Aorta (tissue), 5 donors: ENCODE measurements around the gene CCSER1. TPM values are rescaled to one million over a fixed set of nuclear protein-coding genes. Genes with fewer than 3 reads are reported as not detected.

Source experiments
- ATAC-seq: fragments of 200-7000 bp; cut with Tn5 transposase; one replicate; pipeline ENCODE4 v1.9.1; 2022; ENCODE audit warnings: moderate library complexity; ENCODE audit not compliant: low FRiP score
- DNase-seq, 2 donors: peaks; one replicate each; pipeline ENCODE4 v3.0.0-alpha.2; 2020
- H3K27ac ChIP-seq, 2 donors: one replicate each; pipeline ENCODE4 v1.5.1; 2013; ENCODE audit warnings: low read length in 2 of 2, mild to moderate bottlenecking in 2 of 2, moderate library complexity in 2 of 2, control low read depth in 1 of 2, inconsistent platforms in 1 of 2, low read depth in 1 of 2
- H3K27me3 ChIP-seq, 2 donors: one replicate each; pipeline ENCODE4 v1.6.1; 2013; ENCODE audit warnings: control low read depth in 1 of 2, low read length in 1 of 2, mild to moderate bottlenecking in 1 of 2, moderate library complexity in 1 of 2; ENCODE audit not compliant: insufficient read depth in 2 of 2, control insufficient read depth in 1 of 2
- H3K36me3 ChIP-seq, 2 donors: one replicate each; pipeline ENCODE4 v1.6.1; 2013; ENCODE audit warnings: control low read depth in 1 of 2, low read length in 1 of 2, mild to moderate bottlenecking in 1 of 2; ENCODE audit not compliant: insufficient read depth in 2 of 2, control insufficient read depth in 1 of 2
- H3K4me1 ChIP-seq, 2 donors: one replicate each; pipeline ENCODE4 v1.6.1; 2013; ENCODE audit warnings: low read length in 2 of 2, control low read depth in 1 of 2, mild to moderate bottlenecking in 1 of 2, moderate library complexity in 1 of 2; ENCODE audit not compliant: insufficient read depth in 2 of 2, control insufficient read depth in 1 of 2
- H3K4me3 ChIP-seq, 2 donors: one replicate each; pipeline ENCODE4 v1.5.1; 2013; ENCODE audit warnings: low read length in 2 of 2, control low read depth in 1 of 2, mild to moderate bottlenecking in 1 of 2
- H3K9me3 ChIP-seq: one replicate; pipeline ENCODE4 v1.6.1; 2013; ENCODE audit warnings: mild to moderate bottlenecking, low read length; ENCODE audit not compliant: control insufficient read depth
- WGBS, 2 donors: extraction: QIAGEN DNeasy Blood & Tissue Kit; methylation state at CpG; one replicate each; pipeline ENCODE4 v1.1.7; 2013; 5-methylcytosine and 5-hydroxymethylcytosine counted together
- intact Hi-C, 2 donors: fragments of 100-400 bp; cut with DNase I; formaldehyde crosslinking; loops; one replicate each; pipeline versions ENCODE4 v1.14.2 to v1.15.0; 2022
- polyA plus RNA-seq, 2 donors: library from polyadenylated mRNA; stranded (reverse); fragments of 200-250 nt; gene quantifications; one replicate each; pipeline ENCODE4 v1.2.3, GENCODE V29; 2013
- total RNA-seq, 2 donors: library from RNA; stranded (reverse); fragmentation: NEBNext Ultra II Directional; extraction: Animal tissue kit (Norgen Biotek cat#: 25700); gene quantifications; one replicate each; pipeline ENCODE4 v1.2.1, GENCODE V29; 2021
- donor health status: healthy with polysubstance abuse.
- donor health status: Bipolar disorder and iron deficiency.
- donor health status: DM: no; HTN: no; CAD: no.
- donor health status: DM: no; HTN: no; CAD: no.
- donor health status: DM: yes; HTN: yes; CAD: no.

The CCSER1 gene
- total and polyA plus RNA-seq, 4 donors: 2.0 to 9.5 (median 9.3) TPM; not detected in 1

- Histone ChIP-seq H3K27me3 (no peaks in the 10 kb centered on the region), H3K4me1 (no peaks in the 10 kb centered on the region), H3K27ac (no peak overlapping the region), H3K4me3 (no peak overlapping the region), H3K9me3 (no peaks in the 10 kb centered on the region), H3K36me3 (no peaks in the 10 kb centered on the region)
- ATAC-seq (no peak), DNase-seq (no peak)
- 7 to 13% methylated on average over 1 of the region's 1 CpG for WGBS, 2 donors
- intact Hi-C loops: no loop called here
These were observed 603.6 kb downstream of the CCSER1 start for GRCh38 chr4:90730752-90731151.

- 76 to 86% methylated on average over 1 of the region's 1 CpG for whole genome bisulfite sequencing, 2 donors
- ATAC-seq: no peak
- intact Hi-C loops: no loop called here
These were observed 606.0 kb downstream of the CCSER1 start for GRCh38 chr4:90733211-90733610.

GRCh38 chr4:90745176-90745575 is 618.0 kb downstream of the CCSER1 start:
- Histone ChIP-seq H3K9me3 (no peaks in the 10 kb centered on the region), H3K27me3 (no peaks in the 10 kb centered on the region), H3K27ac (no peak overlapping the region), H3K4me1 (no peaks in the 10 kb centered on the region), H3K36me3 (no peaks in the 10 kb centered on the region), H3K4me3 (no peak overlapping the region)
- DNase-seq (no peak), ATAC-seq (no peak)
- intact Hi-C loops: no loop called here
- WGBS, 2 donors: 94 to 96% methylated on average over 4 of the region's 4 CpGs

More at GRCh38 chr4:90733211-90733610, 606.0 kb downstream of the CCSER1 start:
- DNase-seq: no peak
- H3K27ac ChIP-seq: no peak overlapping the region
- H3K4me1 ChIP-seq: no peaks in the 10 kb centered on the region
- no peaks in the 10 kb centered on the region for H3K9me3 ChIP-seq
- H3K36me3 ChIP-seq: no peaks in the 10 kb centered on the region
- no peak overlapping the region for H3K4me3 ChIP-seq
- H3K27me3 ChIP-seq: no peaks in the 10 kb centered on the region

GRCh38 chr4:90753068-90753467 is 625.9 kb downstream of the CCSER1 start:
- ATAC-seq (no peak), DNase-seq (no peak)
- H3K36me3 ChIP-seq: no peaks in the 10 kb centered on the region
- H3K4me3 ChIP-seq: no peak overlapping the region
- intact Hi-C loops: no loop called here
- H3K27ac ChIP-seq: no peak overlapping the region
- no peaks in the 10 kb centered on the region for H3K4me1 ChIP-seq
- no peaks in the 10 kb centered on the region for H3K9me3 ChIP-seq
- H3K27me3 ChIP-seq: no peaks in the 10 kb centered on the region

GRCh38 chr4:90757534-90758060 is 630.4 kb downstream of the CCSER1 start:
- no peaks in the 10 kb centered on the region for H3K27me3 ChIP-seq
- intact Hi-C loops: no loop called here

GRCh38 chr4:90760059-90760458 is 632.9 kb downstream of the CCSER1 start:
- intact Hi-C loops: no loop called here
- no peaks in the 10 kb centered on the region for H3K27me3 ChIP-seq
- 85 to 90% methylated on average over 1 of the region's 1 CpG for WGBS, 2 donors
- no peaks in the 10 kb centered on the region for H3K4me1 ChIP-seq
- H3K4me3 ChIP-seq: no peak overlapping the region
- no peak overlapping the region for H3K27ac ChIP-seq
- no peaks in the 10 kb centered on the region for H3K9me3 ChIP-seq
- H3K36me3 ChIP-seq: no peaks in the 10 kb centered on the region
- no peak for DNase-seq
- no peak for ATAC-seq

More at GRCh38 chr4:90757534-90758060, 630.4 kb downstream of the CCSER1 start:
- Histone ChIP-seq H3K4me1 (no peaks in the 10 kb centered on the region), H3K4me3 (no peak overlapping the region), H3K9me3 (no peaks in the 10 kb centered on the region), H3K27ac (no peak overlapping the region), H3K36me3 (no peaks in the 10 kb centered on the region)
- ATAC-seq: no peak
- 96 to 97% methylated on average over 2 of the region's 2 CpGs for WGBS, 2 donors
- DNase-seq: no peak

GRCh38 chr4:90766837-90767236 is 639.6 kb downstream of the CCSER1 start:
- intact Hi-C loops: no loop called here
- Histone ChIP-seq H3K36me3 (no peaks in the 10 kb centered on the region), H3K4me1 (no peaks in the 10 kb centered on the region), H3K9me3 (no peaks in the 10 kb centered on the region), H3K4me3 (no peak overlapping the region), H3K27me3 (no peaks in the 10 kb centered on the region), H3K27ac (no peak overlapping the region)
- DNase-seq (no peak), ATAC-seq (no peak)
- WGBS, 2 donors: 44% methylated on average over 2 of the region's 2 CpGs

GRCh38 chr4:90769251-90769650 is 642.1 kb downstream of the CCSER1 start:
- H3K9me3 ChIP-seq: no peaks in the 10 kb centered on the region
- H3K36me3 ChIP-seq: no peaks in the 10 kb centered on the region
- H3K4me1 ChIP-seq: no peaks in the 10 kb centered on the region
- H3K4me3 ChIP-seq: no peak overlapping the region
- WGBS, 2 donors: 65 to 74% methylated on average over 1 of the region's 1 CpG
- no peak overlapping the region for H3K27ac ChIP-seq
- H3K27me3 ChIP-seq: no peaks in the 10 kb centered on the region
- no peak for DNase-seq
- ATAC-seq: no peak
- intact Hi-C loops: no loop called here

GRCh38 chr4:90780193-90780592 is 653.0 kb downstream of the CCSER1 start:
- Histone ChIP-seq H3K27me3 (no peaks in the 10 kb centered on the region), H3K4me3 (no peak overlapping the region), H3K27ac (no peak overlapping the region), H3K4me1 (no peaks in the 10 kb centered on the region), H3K9me3 (no peaks in the 10 kb centered on the region), H3K36me3 (no peaks in the 10 kb centered on the region)
- 98 to 100% methylated on average over 1 of the region's 1 CpG for WGBS, 2 donors
- DNase-seq: no peak
- intact Hi-C loops: no loop called here
- no peak for ATAC-seq
